Measurements from ENCODE around the gene BICC1.

- TF ChIP-seq CTCF (IDR thresholded peaks at IDR 0.05; ENCODE audit: low read length), result no peak
- TF ChIP-seq EZH2 (IDR thresholded peaks at IDR 0.05; ENCODE audit: borderline replicate concordance, low read length), result no peak
These were observed 744 bp upstream of the BICC1 start for GRCh38 chr10:58511765-58512490.

Measured in OCI-LY1 (cell line).